Embryonic facial prominence (tissue), 1 donor: ENCODE results near the gene NCOA3.
"Not testable (repeated sequence)": the region's sequence is repeated elsewhere in the genome, so short reads cannot be mapped to it uniquely, and the experiment has no call there.

Source experiments
- DNase-seq: peaks from one replicate; pipeline ENCODE4 v3.0.0-alpha.2; 2016; ENCODE audit errors: extremely low spot score

Gene NCOA3

DNA sequence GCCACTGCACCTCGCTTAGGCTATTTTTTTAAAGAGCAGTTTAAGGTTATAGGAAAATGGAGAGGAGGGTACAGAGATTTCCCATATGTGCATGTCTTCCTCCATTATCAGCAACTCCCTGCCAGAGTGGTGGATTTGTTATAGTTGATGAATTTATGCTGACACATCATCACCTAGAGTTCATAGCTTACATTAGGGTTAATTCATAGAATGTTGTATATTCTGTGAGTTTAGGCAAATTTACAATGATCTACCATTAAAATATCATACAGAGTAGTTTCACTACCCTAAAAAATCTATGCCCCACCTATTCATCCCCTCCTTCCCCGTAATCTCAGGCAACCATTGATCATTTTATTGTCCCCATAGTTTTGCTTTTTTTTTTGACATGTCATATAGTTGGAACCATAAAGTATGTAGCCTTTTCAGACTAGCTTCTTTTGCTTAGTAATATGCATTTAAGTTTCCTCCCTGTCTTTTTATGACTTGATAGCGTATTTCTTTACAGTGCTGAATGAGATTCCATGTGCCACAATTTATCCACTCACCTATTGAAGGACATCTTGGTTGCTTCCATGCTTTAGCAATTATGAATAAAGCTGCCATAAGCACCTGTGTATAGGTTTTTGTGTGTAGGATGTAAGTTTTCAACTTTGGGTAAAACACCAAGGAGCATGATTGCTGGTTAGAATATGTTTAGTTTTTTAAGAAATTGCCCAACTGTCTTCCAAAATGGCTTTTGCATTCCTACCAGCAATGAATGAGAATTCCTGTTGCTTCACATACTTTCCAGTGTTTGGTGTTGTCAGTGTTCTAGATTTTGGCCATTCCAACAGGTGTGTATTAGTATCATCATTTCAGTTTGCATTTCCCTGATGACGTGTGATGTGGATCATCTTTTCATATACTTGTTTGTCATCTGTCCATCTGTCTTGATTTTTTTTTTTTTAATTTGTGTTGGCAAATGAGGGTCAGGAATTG, 60.2 kb downstream of the NCOA3 start:
- DNase-seq, result no peak

DNA sequence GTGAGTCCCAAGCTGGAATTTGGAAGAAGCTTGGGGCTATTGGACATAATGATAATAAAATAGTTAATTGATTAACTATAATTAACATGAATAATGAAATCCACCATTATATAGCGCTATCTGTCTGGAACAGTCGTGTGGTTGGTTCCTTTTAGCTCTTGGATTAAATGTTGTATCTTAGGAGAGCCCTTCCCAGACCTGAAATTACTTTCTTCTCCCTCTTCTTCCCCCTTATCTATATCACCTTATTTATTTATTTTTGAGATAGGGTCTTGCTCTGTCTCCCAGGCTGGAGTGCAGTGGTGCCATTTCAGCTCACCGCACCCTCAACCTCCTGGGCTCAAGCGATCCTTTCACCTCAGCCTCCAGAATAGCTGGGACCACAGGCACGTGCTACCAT, 64.6 kb downstream of the NCOA3 start:
- DNase-seq, result no peak

DNA sequence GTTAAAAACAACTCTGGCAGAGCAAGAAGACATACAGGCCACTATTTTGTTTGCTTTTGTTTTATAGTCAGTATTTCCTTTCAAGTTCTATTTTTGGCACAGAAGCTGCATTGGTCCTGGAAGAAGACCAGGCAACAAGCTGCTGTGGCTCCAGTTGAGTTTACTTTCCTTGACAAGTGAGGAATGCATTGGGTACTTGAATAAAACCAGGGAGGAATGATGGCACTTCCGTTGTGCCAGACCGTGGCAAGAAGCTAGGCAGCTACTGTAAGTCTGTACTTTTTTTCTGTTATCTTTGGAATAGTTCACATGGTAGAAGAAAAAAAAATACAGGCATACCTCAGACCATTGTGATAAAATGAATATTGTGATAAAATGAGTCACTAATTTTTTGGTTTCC, 66.3 kb downstream of the NCOA3 start:
- DNase-seq, result no peak

DNA sequence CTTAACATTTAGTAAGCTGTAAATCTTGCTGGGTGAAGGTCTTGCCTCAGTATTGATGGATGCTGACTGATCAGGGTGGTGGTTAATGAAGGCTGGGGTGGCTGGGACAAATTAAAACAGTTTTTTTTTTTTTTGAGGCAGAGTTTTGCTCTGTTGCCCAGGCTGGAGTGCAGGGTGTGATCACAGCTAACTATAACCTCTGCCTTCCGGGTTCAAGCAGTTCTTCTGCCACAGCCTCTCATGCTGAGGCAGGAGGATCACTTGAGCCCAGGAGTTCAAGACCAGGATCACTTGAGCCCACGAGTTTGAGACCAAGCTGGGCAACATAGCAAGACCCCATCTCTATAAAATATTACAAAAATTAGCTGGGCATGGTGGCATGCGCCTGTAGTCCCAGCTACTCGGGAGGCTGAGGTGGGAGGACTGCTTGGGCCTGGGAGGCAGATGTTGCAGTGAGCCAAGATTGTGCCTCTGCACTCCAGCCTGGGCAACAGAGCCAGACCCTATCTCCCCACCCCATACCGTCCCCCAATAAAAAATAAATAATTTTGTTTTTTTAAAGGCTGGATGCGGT, 67.2 kb downstream of the NCOA3 start:
- DNase-seq, result no peak

DNA sequence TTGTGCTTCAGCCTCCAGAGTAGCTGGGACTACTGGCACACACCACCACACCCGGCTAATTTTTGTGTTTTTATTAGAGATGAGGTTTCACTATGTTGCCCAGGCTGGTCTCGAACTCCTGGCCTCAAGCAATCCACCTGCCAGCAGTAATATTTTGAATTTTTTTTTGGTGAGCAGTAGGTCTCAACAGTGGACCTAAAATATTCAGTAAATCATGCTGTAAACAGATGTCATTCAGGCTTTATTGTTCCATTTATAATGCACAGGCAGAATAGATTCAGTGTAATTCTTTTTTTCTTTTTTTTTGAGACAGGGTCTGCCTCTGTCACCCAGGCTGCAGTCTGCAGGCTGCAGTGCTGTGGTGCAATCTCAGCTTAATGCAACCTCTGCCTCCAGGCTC, 69.7 kb downstream of the NCOA3 start:
- DNase-seq, result no peak

DNA sequence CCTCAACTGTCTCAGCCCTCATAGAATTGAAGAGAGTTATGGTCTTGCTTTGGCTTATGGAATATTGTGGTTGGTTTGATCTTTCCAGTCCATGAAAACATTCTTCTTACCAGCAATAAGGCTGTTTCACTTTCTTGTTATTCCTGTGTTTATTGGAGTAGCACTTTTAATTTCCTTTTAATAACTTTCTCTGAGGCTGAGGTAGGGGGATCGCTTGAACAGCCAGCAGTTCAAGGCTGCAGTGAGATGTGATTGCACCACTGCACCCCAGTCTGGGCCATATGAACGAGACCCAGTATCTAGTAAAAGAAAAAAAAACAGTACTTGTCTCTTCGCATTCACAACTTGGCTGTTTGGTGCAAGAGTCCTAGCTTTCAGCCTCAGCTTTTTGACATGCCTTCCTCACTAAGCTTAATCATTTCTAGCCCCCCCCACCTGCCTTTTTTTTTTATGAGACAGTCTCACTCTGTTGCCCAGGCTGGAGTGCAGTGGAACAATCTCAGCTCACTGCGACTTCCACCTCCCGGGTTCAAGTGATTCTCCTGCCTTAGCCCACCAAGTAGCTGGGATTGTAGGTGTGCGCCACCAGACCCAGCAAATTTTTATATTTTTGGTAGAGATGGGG, 70.5 kb downstream of the NCOA3 start:
- DNase-seq, result no peak

DNA sequence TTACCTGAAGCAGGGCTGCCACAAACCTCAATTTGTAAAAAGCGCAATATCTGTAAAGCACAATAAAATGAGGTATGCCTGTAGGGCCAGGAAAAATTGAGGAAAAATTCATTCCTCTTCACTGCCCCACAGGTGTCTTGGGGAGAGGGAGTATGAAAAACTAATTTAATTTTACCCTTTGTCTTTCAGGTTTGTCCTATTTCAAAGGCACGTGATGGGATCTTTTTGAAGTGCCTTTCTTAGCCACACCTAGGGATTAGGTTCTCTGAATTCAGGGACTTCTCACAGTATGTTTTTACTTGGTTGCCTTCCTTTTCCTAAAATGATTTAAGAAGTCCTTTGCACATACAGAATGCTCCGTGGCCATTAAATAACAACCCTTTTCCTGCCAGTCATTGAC, 71.9 kb downstream of the NCOA3 start:
- no peak for DNase-seq

DNA sequence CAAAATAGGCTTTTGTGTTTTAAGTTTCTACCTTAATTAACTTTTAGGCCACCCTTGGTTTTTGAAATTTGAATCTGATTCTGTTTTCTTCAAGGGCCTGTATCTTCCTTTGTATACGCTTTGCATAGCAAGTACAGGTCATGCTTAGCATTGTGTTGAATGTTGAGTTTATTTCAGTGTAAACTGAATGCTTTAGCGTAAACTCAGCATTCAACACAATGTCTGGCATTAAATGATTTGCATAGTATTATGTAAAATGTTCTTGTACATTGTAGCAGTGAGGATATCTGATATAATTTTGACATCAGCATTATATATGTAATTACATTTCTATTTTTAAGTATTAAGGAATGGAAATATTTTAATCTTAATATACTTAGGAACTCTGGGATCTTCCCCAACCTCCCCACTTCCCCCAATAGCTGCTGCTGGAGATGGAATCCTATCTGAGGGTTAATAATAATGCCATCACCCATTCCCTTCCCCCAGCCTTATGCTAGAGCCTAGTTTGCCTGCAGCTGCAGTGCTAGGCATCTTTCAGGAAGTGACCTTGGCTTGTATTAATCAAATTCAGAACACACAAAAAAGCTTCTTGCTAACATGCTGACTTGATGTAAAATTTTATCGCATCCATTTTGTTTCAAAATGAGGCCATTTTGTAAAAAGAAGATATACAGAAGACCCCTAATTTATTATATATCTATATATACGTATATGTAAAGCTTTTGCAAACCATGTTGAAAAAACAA, 73.1 kb downstream of the NCOA3 start:
- no peak for DNase-seq

DNA sequence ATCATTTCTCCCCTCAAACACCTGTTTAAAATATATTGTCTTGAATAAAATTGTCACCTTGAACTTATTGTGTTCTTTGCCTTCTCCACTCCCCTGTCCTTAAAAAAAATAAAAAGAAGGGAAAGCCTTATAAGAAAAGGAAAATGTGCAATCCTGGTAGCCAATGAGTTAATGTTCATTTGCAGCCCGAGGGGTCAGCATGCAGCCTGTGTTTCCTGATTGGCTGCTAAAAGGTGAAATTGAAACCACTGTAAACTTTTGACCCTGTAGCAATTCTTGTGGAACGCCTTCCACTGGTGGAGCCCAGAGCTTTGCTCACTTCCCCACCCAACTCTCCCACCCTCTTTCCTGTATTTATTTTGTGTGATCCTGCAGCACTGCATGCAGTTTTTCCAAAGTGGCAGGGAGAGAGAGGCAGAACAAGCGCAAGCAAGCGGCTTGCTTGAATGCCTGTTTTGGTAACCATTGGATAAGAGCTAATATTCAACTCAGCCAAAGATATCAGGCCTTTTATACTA, 74.9 kb downstream of the NCOA3 start:
- DNase-seq, result peak; percentile 69

DNA sequence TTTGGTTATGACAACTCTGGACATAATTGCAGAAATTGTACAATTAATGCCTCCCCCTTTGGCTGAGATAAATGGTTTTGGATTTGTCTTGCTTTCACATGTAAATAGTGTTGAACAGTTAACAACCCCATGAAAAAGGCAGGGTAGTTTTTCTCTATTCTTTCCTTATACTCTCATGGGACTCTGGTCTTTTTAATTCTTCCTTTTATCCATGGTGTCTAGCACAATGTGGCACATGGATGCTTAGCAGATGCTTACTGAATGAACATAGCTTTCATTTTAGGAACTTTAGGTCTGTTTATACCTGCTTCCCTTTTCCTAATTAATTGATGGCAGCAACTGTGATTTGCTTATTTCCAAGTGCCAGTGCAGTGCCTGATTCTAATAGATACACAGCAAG, 75.6 kb downstream of the NCOA3 start:
- DNase-seq, result no peak

DNA sequence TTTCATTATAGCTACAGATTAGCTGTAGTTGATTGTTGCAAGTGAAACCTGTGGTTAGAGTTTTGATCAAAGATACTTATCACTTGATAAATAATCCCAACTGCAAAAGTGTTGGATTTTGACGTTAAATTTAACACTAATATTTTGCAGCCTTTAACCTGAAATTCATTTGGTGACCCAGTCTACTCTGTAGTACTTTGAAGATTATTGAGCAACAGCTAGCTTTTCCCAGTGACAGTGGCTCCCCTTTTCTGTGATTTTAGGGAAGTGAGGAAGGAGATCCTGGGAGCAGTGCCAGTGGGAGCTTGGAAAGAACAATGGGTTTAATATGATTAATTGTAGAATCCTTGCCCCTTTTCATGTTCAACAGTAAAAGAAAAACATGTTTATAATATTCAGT, 76.9 kb downstream of the NCOA3 start:
- no peak for DNase-seq

DNA sequence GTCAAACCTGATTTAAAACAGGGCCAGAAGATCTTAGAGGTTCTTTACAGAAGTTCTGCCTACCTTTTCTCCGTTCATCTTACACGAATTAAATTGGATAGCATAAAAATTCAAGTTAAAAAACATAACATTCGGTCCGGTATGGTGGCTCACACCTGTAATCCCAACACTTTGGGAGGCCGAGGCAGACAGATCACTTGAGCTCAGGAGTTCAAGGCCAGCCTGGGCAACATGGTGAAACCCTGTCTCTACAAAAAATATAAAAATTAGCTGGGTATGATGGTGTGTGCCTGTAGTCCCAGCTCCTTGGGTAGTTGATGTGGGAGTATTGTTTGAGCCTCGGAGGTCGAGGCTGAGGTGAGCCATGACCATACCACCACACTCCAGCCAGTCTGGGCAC, 79.0 kb downstream of the NCOA3 start:
- DNase-seq, result not testable (repeated sequence)

DNA sequence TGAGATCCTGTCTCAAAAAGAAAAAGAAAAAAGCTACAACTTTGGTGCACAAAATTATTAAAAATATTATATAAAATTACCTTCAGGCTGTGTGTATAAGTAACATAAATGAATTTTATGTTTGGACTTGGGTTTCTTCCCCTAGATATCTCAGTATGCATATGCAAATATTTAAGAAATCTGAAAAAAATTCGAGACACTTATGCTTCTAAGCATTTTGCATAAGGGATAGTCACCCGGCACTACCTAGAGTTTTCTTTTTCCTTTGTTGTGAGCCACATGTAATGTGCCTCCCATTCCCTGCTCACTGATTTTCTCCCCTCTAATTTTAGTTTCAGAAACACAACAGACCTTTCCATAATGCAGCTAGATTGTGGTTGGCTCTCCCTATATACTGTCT, 79.4 kb downstream of the NCOA3 start:
- DNase-seq, result no peak

DNA sequence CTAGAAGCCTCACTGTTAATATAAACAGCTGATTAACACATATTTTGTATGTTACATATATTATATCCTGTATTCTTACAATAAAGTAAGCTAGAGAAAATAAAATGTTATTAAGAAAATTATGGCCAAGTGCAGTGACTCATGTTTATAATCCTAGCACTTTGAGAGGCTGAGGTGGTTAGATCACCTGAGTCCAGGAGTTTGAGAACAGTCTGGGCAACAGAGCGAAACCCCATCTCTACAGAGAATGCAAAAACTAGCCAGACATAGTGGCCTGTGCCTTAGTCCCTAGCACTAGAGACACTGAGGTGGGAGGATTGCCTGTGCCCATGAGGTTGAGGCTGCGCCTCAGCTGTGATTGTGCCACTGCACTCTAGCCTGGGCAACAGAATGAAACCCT, 81.9 kb downstream of the NCOA3 start:
- no peak for DNase-seq

DNA sequence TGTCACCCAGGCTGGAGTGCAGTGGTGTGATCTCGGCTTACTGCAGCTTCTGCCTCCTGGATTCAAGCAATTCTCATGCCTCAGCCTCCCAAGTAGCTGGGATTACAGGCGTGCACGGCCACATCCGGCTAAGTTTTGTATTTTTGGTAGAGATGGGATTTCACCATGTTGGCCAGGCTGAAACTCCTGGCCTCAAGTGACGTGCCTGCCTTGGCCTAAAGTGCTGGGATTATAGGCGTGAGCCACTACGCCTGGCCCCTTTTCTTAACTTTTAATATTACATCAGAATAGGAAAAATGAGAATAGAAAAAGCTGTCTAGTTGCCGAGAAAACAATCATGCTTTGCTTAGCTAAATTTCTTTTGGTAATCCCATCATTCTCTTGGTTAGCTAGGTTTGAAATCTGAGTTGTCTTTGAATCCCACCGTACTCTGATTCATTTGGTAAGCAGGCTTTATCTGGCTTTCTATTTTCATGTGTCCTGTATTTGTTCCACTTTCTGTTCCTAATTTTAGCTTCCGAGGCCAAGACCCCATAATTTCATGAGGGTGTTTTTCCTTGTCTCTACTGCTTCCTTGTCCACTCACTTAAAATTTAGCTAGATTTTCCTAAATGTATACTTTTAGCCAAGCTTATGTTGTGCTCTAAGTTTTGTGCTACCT, 83.5 kb downstream of the NCOA3 start:
- no peak for DNase-seq

DNA sequence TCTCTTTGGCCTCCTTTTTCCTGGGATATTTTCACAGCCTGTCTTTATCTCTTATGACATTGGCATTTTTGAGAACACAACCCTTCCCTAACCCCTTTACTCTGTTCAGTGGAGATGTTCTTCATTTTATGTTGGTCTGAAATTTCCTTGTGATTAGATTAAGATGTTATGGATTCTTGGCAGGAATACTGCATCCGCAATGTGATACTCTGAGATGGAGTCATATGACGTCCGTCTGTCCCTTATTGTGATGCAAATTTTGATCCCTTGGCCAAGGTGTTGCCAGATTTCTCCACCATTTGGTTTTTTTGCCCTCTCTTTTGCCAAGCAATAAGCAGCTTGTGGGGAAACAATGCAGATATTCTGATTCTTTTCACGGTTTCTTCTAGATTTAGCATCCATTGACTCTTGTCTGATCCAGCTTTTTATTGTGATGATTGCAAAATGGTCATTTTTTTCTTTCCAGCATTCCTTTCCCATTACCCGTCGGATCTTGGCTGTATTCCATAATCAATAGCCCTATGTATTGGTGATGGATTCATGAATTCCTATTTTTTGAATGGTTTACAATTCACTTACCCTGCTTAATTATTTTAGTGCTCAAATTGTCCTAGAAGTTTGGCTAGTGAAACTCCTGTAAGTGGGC, 85.1 kb downstream of the NCOA3 start:
- no peak for DNase-seq

DNA sequence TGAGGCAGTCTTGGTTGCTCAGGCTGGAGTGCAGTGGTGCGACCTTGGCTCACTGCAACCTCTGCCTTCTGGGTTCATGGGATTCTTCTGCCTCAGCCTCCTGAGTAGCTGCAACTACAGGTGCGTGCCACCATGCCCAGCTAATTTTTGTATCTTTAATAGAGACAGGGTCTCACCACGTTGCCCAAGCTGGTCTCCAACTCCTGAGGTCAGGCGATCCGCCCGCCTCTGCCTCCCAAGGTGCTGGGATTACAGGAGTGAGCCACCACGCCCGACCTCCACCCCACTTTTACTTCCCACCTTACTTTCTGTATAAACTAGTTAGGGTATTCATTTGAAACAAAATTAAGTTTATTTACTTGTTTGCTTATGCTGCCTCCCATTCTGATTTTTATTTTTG, 86.5 kb downstream of the NCOA3 start:
- no peak for DNase-seq

DNA sequence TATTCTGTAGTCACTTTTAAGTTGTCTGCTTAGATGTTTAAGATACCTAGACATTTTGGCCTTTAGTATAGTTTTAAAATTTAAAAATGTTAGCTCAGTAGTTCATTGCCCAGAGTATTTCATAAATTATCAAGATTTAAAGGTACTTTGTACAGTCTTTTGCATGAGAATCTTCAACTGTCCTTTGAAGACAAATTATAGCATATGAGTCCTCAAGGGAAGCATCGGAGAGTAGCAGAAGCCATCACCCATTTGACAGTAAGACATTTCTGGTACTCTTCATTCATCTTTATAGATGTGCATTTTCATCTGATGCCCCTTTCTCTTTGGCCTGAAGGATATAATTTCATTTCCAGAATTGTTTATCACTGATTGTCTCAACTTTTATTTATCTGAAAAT, 89.5 kb downstream of the NCOA3 start:
- DNase-seq, result no peak

DNA sequence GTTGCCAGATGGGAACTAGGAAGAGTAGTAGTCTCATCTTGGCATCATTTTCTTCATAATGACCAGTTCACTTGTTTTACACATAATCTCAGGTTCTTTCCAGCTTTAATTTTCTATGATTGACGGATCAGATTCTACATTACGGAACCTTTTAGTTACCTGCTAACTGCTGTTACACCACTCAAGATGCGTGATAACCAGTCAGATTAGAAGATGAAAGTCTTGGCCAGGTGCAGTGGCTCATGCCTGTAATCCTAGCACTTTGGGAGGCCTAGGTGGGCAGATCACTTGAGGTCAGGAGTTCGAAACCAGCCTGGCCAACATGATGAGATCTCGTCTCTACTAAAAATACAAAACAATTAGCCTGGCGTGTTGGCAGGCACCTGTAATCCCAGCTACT, 92.5 kb downstream of the NCOA3 start:
- DNase-seq, result no peak

DNA sequence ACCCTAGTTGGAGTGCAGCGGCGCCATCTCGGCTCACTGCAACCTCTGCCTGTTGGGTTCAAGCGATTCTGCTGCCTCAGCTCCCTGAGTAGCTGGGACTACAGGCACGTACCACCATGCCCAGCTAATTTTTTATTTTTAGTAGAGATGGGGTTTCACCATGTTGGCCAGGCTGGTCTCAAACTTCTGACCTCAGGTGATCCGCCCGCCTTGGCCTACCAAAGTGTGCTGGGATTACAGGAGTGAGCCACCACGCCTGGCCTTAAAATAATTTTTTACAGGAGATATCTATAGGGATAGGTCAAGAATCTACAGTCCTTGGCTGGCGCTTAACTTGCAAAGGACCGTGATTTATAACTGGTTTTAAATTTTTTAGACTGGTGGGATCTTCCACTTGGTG, 93.5 kb downstream of the NCOA3 start:
- not testable (repeated sequence) for DNase-seq

DNA sequence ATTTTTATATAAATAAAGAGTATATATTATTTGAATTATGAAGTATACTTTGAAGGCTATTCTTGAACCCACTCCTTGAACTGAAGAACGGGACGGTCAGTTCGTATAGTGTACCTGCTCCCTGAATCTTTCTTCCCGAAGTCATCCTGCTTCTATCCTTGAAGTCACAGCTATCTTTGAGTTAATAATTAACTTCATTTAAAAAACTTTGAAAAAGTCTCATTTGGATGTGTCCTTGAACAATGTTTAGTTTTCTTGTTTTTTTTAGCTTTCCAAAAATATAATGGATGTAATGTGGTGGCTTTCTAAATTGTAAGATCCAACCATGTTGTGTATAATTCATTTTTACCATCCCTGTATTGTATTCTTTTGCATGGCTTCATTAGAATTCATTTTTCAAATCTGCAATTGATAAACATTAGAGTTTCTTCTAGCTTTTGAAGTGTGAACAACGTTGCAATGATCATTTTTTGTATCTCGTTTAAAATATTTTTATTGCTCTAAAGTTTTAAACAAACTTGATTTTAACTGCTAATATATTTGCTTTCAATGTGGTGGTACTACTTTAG, 94.4 kb downstream of the NCOA3 start:
- DNase-seq, result no peak
